ENCODE results near the gene ENKUR.

Gene ENKUR

GRCh38 chr10:25047088-25047487 is 31.1 kb upstream of the ENKUR start:
- no peak overlapping the region for H3K27ac ChIP-seq
- TF ChIP-seq CTCF (conservative IDR thresholded peaks at IDR 0.05) (no peak), ZFX (IDR thresholded peaks at IDR 0.05) (no peak)

- TF ChIP-seq CTCF (conservative IDR thresholded peaks at IDR 0.05) (no peak), ZFX (IDR thresholded peaks at IDR 0.05) (no peak)
- H3K27ac ChIP-seq: no peak overlapping the region
Measured at GRCh38 chr10:25046641-25047040, 30.7 kb upstream of the ENKUR start.

GRCh38 chr10:25039531-25039930 is 23.6 kb upstream of the ENKUR start:
- TF ChIP-seq CTCF (conservative IDR thresholded peaks at IDR 0.05) (no peak), ZFX (IDR thresholded peaks at IDR 0.05) (no peak)
- no peak overlapping the region for H3K27ac ChIP-seq

- TF ChIP-seq ZFX (IDR thresholded peaks at IDR 0.05): no peak
- no peak for TF ChIP-seq CTCF (conservative IDR thresholded peaks at IDR 0.05)
- H3K27ac ChIP-seq: no peak overlapping the region
Measured at GRCh38 chr10:25038325-25038724, 22.4 kb upstream of the ENKUR start.

- no peak overlapping the region for H3K27ac ChIP-seq
- TF ChIP-seq ZFX (IDR thresholded peaks at IDR 0.05) (no peak), CTCF (conservative IDR thresholded peaks at IDR 0.05) (no peak)
Measured at GRCh38 chr10:25036381-25036780, 20.4 kb upstream of the ENKUR start.

GRCh38 chr10:25029519-25029918 is 13.6 kb upstream of the ENKUR start:
- no peak overlapping the region for H3K27ac ChIP-seq
- TF ChIP-seq ZFX (IDR thresholded peaks at IDR 0.05): no peak
- TF ChIP-seq CTCF (conservative IDR thresholded peaks at IDR 0.05): no peak

- no peak overlapping the region for H3K27ac ChIP-seq
- TF ChIP-seq ZFX (IDR thresholded peaks at IDR 0.05) (no peak), CTCF (conservative IDR thresholded peaks at IDR 0.05) (no peak)
Measured at GRCh38 chr10:25028711-25029110, 12.8 kb upstream of the ENKUR start.

Data from C4-2B (cell line).